IMR-90 (cell line): ENCODE data around the gene EPB41L5. TPM values are rescaled to one million over a fixed set of nuclear protein-coding genes. Genes with fewer than 3 reads are reported as not detected.

ENCODE experiments used
- ATAC-seq: fragments of 200-7000 bp; cut with Tn5 transposase; 2 replicates; pipeline ENCODE4 v1.9.1; 2020; ENCODE audit warnings: low read depth, mild to moderate bottlenecking, moderate library complexity
- BruUV-seq: library from RNA; stranded (reverse); fragments of 400-500 nt; replicated peaks from 2 replicates; lab custom pipeline; 2021; lab: Mats Ljungman, UMichigan
- CTCF ChIA-PET: fragments of 300-600 bp; formaldehyde crosslinking; extraction: SDS; loops from one replicate; lab custom pipeline; 2021; ENCODE audit warnings: antibody characterized with exemption; lab: Yijun Ruan, JAX
- POLR2A ChIA-PET: fragments of 300-600 bp; sonication (Branson Sonifier 250); formaldehyde crosslinking; loops from one replicate; lab custom pipeline; 2022; ENCODE audit warnings: antibody characterized with exemption; ENCODE audit not compliant: unreplicated experiment; lab: Charles Lee
- DNase-seq: peaks from one replicate; pipeline ENCODE4 v3.0.0; 2013
- H2AFZ ChIP-seq: replicated peaks from 2 replicates; pipeline ENCODE3; 2013; ENCODE audit warnings: low read length, mild to moderate bottlenecking; ENCODE audit not compliant: poor library complexity
- H2AK5ac ChIP-seq: 2 replicates; pipeline ENCODE4 v1.6.1; 2013; ENCODE audit warnings: low read depth, low read length, inconsistent platforms
- H2AK9ac ChIP-seq: replicated peaks from 2 replicates; pipeline ENCODE3; 2013; ENCODE audit warnings: mild to moderate bottlenecking, low read depth, low read length, moderate library complexity; ENCODE audit not compliant: poor library complexity
- H2BK120ac ChIP-seq: 2 replicates; pipeline ENCODE4 v1.6.1; 2013; ENCODE audit warnings: low read depth, low read length, inconsistent platforms
- H2BK15ac ChIP-seq: 3 replicates; pipeline ENCODE4 v1.6.1; 2013; ENCODE audit warnings: low read depth, low read length, inconsistent platforms
- H2BK20ac ChIP-seq: 2 replicates; pipeline ENCODE4 v1.6.1; 2013; ENCODE audit warnings: low read depth, mild to moderate bottlenecking, inconsistent platforms, low read length, moderate library complexity
- H2BK5ac ChIP-seq: 2 replicates; pipeline ENCODE4 v1.6.1; 2013; ENCODE audit warnings: mild to moderate bottlenecking, low read depth, low read length, inconsistent platforms; ENCODE audit not compliant: poor library complexity, severe bottlenecking
- H3K14ac ChIP-seq: replicated peaks from 2 replicates; pipeline ENCODE4 v1.6.1; 2013; ENCODE audit warnings: low read depth, low read length, inconsistent platforms
- H3K18ac ChIP-seq: 2 replicates; pipeline ENCODE4 v1.6.1; 2013; ENCODE audit warnings: low read depth, low read length, control low read depth
- H3K23ac ChIP-seq: 2 replicates; pipeline ENCODE4 v1.6.1; 2013; ENCODE audit warnings: low read depth, low read length, inconsistent platforms
- H3K27ac ChIP-seq: 2 replicates; pipeline ENCODE4 v1.5.1; 2013; ENCODE audit warnings: mild to moderate bottlenecking, control low read depth, low read length; ENCODE audit not compliant: insufficient read depth
- H3K27me3 ChIP-seq: 2 replicates; pipeline ENCODE4 v1.6.1; 2013; ENCODE audit warnings: low read length; ENCODE audit not compliant: control insufficient read depth, insufficient read depth
- H3K36me3 ChIP-seq: 2 replicates; pipeline ENCODE4 v1.6.1; 2013; ENCODE audit warnings: low read length, mixed read lengths; ENCODE audit not compliant: control insufficient read depth, insufficient read depth
- H3K4ac ChIP-seq: 2 replicates; pipeline ENCODE4 v1.6.1; 2013; ENCODE audit warnings: low read depth, low read length, inconsistent platforms
- H3K4me1 ChIP-seq: 2 replicates; pipeline ENCODE4 v1.6.1; 2013; ENCODE audit warnings: low read length, mixed read lengths; ENCODE audit not compliant: control insufficient read depth, insufficient read depth
- H3K4me2 ChIP-seq: 2 replicates; pipeline ENCODE4 v1.6.1; 2013; ENCODE audit warnings: low read depth, mild to moderate bottlenecking, control low read depth, low read length, moderate library complexity
- H3K4me3 ChIP-seq: 2 replicates; pipeline ENCODE4 v1.5.1; 2013; ENCODE audit warnings: low read depth, mild to moderate bottlenecking, control low read depth, low read length, moderate library complexity; ENCODE audit not compliant: insufficient read depth
- H3K56ac ChIP-seq: 2 replicates; pipeline ENCODE4 v1.6.1; 2013; ENCODE audit warnings: low read length, inconsistent platforms; ENCODE audit not compliant: insufficient read depth; ENCODE audit errors: extremely low read depth
- H3K79me1 ChIP-seq, 2 experiments: 2 replicates each; pipeline ENCODE4 v1.6.1; 2013; ENCODE audit warnings: low read length in 2 of 2, inconsistent platforms in 1 of 2, low read depth in 1 of 2
- H3K9ac ChIP-seq: 2 replicates; pipeline ENCODE4 v1.6.1; 2013; ENCODE audit warnings: low read depth, low read length, control low read depth
- H3K9me1 ChIP-seq: 2 replicates; pipeline ENCODE4 v1.6.1; 2013; ENCODE audit warnings: low read length, inconsistent platforms; ENCODE audit not compliant: insufficient read depth
- H3K9me3 ChIP-seq: 2 replicates; pipeline ENCODE4 v1.6.1; 2013; ENCODE audit warnings: low read length; ENCODE audit not compliant: control insufficient read depth, insufficient read depth
- H4K20me1 ChIP-seq: 2 replicates; pipeline ENCODE4 v1.6.1; 2013; ENCODE audit warnings: low read length, inconsistent platforms; ENCODE audit not compliant: insufficient read depth
- H4K5ac ChIP-seq: 2 replicates; pipeline ENCODE4 v1.6.1; 2013; ENCODE audit warnings: mild to moderate bottlenecking, low read depth, low read length, control low read depth
- H4K8ac ChIP-seq, 2 experiments: 2 replicates each; pipeline ENCODE4 v1.6.1; 2013; ENCODE audit warnings: low read depth in 2 of 2, low read length in 2 of 2, control low read depth in 1 of 2, inconsistent platforms in 1 of 2
- H4K91ac ChIP-seq: 2 replicates; pipeline ENCODE4 v1.6.1; 2013; ENCODE audit warnings: low read depth, low read length, inconsistent platforms; ENCODE audit not compliant: insufficient read depth
- CHD1 ChIP-seq: IDR thresholded peaks from 2 replicates; pipeline ENCODE4 v1.6.1; 2012; ENCODE audit warnings: low read depth, low read length, improper control_type of control experiment
- FOS ChIP-seq: fragments of 150-350 bp; IDR thresholded peaks from 2 replicates; pipeline ENCODE4 v1.6.1; 2016; ENCODE audit warnings: low read depth, low read length
- MXI1 ChIP-seq: IDR thresholded peaks from 2 replicates; pipeline ENCODE4 v1.6.1; 2012; ENCODE audit warnings: low read depth, mild to moderate bottlenecking, low read length, moderate library complexity, borderline replicate concordance
- NFE2L2 ChIP-seq: fragments of 150-350 bp; IDR thresholded peaks from 2 replicates; pipeline ENCODE4 v1.6.1; 2016; ENCODE audit warnings: low read depth, mild to moderate bottlenecking, low read length
- RFX5 ChIP-seq: IDR thresholded peaks from 2 replicates; pipeline ENCODE4 v1.8.0; 2012; ENCODE audit warnings: low read depth, mild to moderate bottlenecking, low read length, moderate library complexity
- SMC3 ChIP-seq: fragments of 150-350 bp; IDR thresholded peaks from 2 replicates; pipeline ENCODE4 v1.6.1; 2016; ENCODE audit warnings: low read depth, mild to moderate bottlenecking, antibody characterized with exemption, low read length, moderate library complexity
- WGBS, 2 experiments: methylation state at CpG; one replicate each; pipeline versions ENCODE4 v1.1.5 to v1.1.7; 2013; ENCODE audit warnings: missing lambda C conversion rate in 2 of 2; ENCODE audit not compliant: insufficient read length in 1 of 2; ENCODE audit errors: extremely low coverage in 2 of 2; 5-methylcytosine and 5-hydroxymethylcytosine counted together
- dilution Hi-C: fragments of 300-500 bp; cut with HindIII; formaldehyde crosslinking; loops from one replicate; pipeline ENCODE4 v1.14.3; 2018; ENCODE audit warnings: low sequenced_read_pairs; ENCODE audit not compliant: unreplicated experiment
- in situ Hi-C: fragments of 300-500 bp; cut with MboI; formaldehyde crosslinking; loops from 3 replicates; pipeline ENCODE4 v1.14.3; 2019; ENCODE audit warnings: low sequenced_read_pairs, inconsistent platforms, mixed read lengths
- intact Hi-C: fragments of 100-400 bp; cut with micrococcal nuclease; formaldehyde crosslinking; loops from 2 replicates; pipeline ENCODE4 v1.10.0; 2022
- polyA plus RNA-seq, 3 experiments: library from polyadenylated mRNA; depleted of rRNA; stranded (reverse); fragments of >200 nt; gene quantifications; 2 replicates each; pipeline ENCODE4 v1.2.3, GENCODE V29; 2012; ENCODE audit warnings: low replicate concordance in 1 of 3
- total RNA-seq: library from RNA; depleted of rRNA; stranded (reverse); fragments of >200 nt; gene quantifications from 2 replicates; pipeline ENCODE4 v1.2.3, GENCODE V29; 2012
- TF ChIP-seq, protein P1 (sequence below): fragments of 150-350 bp; IDR thresholded peaks from 2 replicates; pipeline ENCODE4 v1.6.1; 2016; ENCODE audit warnings: low read depth, mild to moderate bottlenecking, low read length, moderate library complexity, borderline replicate concordance
- TF ChIP-seq, protein P2 (sequence below): fragments of 150-350 bp; IDR thresholded peaks from 2 replicates; pipeline ENCODE4 v1.6.1; 2017; ENCODE audit warnings: mild to moderate bottlenecking, antibody characterized with exemption, low read length, low read depth
- TF ChIP-seq, protein P3 (sequence below): conservative IDR thresholded peaks from 2 replicates; pipeline ENCODE4 v1.5.1; 2012; ENCODE audit warnings: mild to moderate bottlenecking, low read depth, low read length, improper control_type of control experiment

The EPB41L5 gene
- total and polyA plus RNA-seq, 2 of the 4 experiments (the other 2 are of a cell fraction), result 5.1 to 10.6 TPM

DNA sequence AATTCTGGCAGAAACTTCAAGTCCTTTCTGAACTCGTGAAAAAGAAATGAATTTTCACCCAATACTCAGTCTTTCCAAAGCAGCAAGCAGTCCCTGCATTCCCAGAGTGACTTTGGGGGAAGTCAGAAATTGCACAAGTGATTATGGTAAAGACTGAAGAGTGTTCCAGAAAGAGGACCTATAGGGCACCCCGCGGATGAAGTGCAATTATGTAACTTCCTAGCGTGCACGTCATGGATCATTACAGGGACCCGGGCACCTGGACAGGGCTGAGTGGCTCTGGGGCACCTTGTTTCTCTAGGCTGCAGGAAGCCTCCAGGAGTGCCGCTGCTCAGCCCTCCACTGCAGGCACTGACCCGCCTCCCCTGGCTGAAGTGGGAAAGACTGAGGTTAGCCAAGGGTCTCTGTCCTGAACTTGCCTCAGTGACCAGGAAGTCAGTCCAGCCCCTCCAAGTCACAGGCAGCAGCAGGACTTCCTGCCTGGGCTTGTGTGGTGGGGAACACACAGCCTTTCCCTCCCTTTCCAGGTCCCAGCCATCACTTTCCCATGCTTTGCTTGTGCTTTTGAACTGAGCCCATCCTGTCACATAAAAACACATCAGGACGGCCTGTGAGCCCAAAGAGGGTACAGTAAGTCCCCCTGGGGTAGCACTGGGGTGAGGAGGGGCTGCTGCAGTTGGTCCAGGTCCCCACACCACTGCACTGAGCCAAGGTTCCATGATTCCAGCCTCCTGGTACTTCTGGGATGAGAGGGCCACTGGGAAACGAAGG, 190.6 kb downstream of the EPB41L5 start:
- no peak overlapping the region for H3K4me3 ChIP-seq
- no peak overlapping the region for H4K8ac ChIP-seq
- H3K23ac ChIP-seq, result no peak overlapping the region
- CTCF ChIA-PET, result interaction anchor here (0.6 kb wide), 1 partner anchor 110 kb away, joined by 3 read pairs; no protein-coding TSS in a partner anchor
- no peak overlapping the region for H3K56ac ChIP-seq
- in situ Hi-C loops (no loop called here), dilution Hi-C loops (no loop called here), intact Hi-C loops (no loop called here)
- H2BK20ac ChIP-seq, result no peak overlapping the region
- H3K79me1 ChIP-seq, result no peaks in the 10 kb centered on the region
- no peak overlapping the region for H3K4me2 ChIP-seq
- peaks cover 2% of the 10 kb centered on the region; the same call in 1 of the 2 replicates for H3K27me3 ChIP-seq
- H4K20me1 ChIP-seq, result no peaks in the 10 kb centered on the region; the same call in 1 of the 2 replicates
- no peaks in the 10 kb centered on the region for H3K36me3 ChIP-seq
- WGBS, 2 experiments, result 66% methylated on average over 5 of the region's 10 CpGs; no CpG with 5 or more reads in 1 of the 2 experiments
- no peak overlapping the region for H2BK5ac ChIP-seq
- no peak overlapping the region for H2AK9ac ChIP-seq
- H3K18ac ChIP-seq, result no peak overlapping the region
- H2AK5ac ChIP-seq, result no peak overlapping the region
- POLR2A ChIA-PET, result no interaction called here
- no peak overlapping the region for H3K27ac ChIP-seq
- H3K9ac ChIP-seq, result no peak overlapping the region
- ATAC-seq (no peak), DNase-seq (no peak)
- H2BK120ac ChIP-seq, result no peak overlapping the region
- no peak overlapping the region for H3K14ac ChIP-seq
- H4K5ac ChIP-seq, result no peak overlapping the region
- H2BK15ac ChIP-seq, result no peak overlapping the region
- H4K91ac ChIP-seq, result no peak overlapping the region
- H2AFZ ChIP-seq, result peak overlapping the region; percentile 33
- no peaks in the 10 kb centered on the region for H3K4me1 ChIP-seq
- no peak overlapping the region for H3K4ac ChIP-seq
- TF ChIP-seq MXI1, result no peak
- TF ChIP-seq RFX5, result no peak
- TF ChIP-seq FOS, result no peak
- TF ChIP-seq, protein P1, sequence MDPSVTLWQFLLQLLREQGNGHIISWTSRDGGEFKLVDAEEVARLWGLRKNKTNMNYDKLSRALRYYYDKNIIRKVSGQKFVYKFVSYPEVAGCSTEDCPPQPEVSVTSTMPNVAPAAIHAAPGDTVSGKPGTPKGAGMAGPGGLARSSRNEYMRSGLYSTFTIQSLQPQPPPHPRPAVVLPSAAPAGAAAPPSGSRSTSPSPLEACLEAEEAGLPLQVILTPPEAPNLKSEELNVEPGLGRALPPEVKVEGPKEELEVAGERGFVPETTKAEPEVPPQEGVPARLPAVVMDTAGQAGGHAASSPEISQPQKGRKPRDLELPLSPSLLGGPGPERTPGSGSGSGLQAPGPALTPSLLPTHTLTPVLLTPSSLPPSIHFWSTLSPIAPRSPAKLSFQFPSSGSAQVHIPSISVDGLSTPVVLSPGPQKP, result no peak
- no peak for TF ChIP-seq CHD1
- TF ChIP-seq, protein P2, sequence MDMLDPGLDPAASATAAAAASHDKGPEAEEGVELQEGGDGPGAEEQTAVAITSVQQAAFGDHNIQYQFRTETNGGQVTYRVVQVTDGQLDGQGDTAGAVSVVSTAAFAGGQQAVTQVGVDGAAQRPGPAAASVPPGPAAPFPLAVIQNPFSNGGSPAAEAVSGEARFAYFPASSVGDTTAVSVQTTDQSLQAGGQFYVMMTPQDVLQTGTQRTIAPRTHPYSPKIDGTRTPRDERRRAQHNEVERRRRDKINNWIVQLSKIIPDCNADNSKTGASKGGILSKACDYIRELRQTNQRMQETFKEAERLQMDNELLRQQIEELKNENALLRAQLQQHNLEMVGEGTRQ, result no peak
- no peak for TF ChIP-seq NFE2L2
- TF ChIP-seq, protein P3, sequence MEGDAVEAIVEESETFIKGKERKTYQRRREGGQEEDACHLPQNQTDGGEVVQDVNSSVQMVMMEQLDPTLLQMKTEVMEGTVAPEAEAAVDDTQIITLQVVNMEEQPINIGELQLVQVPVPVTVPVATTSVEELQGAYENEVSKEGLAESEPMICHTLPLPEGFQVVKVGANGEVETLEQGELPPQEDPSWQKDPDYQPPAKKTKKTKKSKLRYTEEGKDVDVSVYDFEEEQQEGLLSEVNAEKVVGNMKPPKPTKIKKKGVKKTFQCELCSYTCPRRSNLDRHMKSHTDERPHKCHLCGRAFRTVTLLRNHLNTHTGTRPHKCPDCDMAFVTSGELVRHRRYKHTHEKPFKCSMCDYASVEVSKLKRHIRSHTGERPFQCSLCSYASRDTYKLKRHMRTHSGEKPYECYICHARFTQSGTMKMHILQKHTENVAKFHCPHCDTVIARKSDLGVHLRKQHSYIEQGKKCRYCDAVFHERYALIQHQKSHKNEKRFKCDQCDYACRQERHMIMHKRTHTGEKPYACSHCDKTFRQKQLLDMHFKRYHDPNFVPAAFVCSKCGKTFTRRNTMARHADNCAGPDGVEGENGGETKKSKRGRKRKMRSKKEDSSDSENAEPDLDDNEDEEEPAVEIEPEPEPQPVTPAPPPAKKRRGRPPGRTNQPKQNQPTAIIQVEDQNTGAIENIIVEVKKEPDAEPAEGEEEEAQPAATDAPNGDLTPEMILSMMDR, result no peak
- no peak for TF ChIP-seq SMC3
- BruUV-seq, result no TSS peak
- H3K9me1 ChIP-seq, result no peaks in the 10 kb centered on the region
- no peaks in the 10 kb centered on the region for H3K9me3 ChIP-seq
